SK-N-SH (cell line): ENCODE measurements around the gene RNF214.

ENCODE experiments used
- EP300 ChIP-seq, 2 experiments: IDR thresholded peaks; 2 replicates each; pipeline versions ENCODE4 v1.4.0 to v1.6.1; 2012; ENCODE audit warnings: borderline replicate concordance in 1 of 2, low read depth in 1 of 2, low read length in 1 of 2
- FOSL2 ChIP-seq: IDR thresholded peaks from 2 replicates; pipeline ENCODE4 v1.4.0; 2012; ENCODE audit warnings: low read depth, mild to moderate bottlenecking, moderate library complexity, borderline replicate concordance
- POLR2AphosphoS5 ChIP-seq: IDR thresholded peaks from 2 replicates; pipeline ENCODE4 v1.6.1; 2012; ENCODE audit warnings: low read depth, low read length
- SMC3 ChIP-seq: IDR thresholded peaks from 2 replicates; pipeline ENCODE4 v1.6.1; 2012; ENCODE audit warnings: low read depth, low read length, improper control_type of control experiment
- YY1 ChIP-seq: IDR thresholded peaks from 2 replicates; pipeline ENCODE4 v1.4.0; 2012; ENCODE audit warnings: low read depth, mild to moderate bottlenecking
- TF ChIP-seq, protein P1 (sequence below): fragments of 200-600 bp; sonication (generic); IDR thresholded peaks from 2 replicates; pipeline ENCODE4 v1.6.1; 2017; ENCODE audit warnings: antibody characterized with exemption, mild to moderate bottlenecking, moderate library complexity

DNA sequence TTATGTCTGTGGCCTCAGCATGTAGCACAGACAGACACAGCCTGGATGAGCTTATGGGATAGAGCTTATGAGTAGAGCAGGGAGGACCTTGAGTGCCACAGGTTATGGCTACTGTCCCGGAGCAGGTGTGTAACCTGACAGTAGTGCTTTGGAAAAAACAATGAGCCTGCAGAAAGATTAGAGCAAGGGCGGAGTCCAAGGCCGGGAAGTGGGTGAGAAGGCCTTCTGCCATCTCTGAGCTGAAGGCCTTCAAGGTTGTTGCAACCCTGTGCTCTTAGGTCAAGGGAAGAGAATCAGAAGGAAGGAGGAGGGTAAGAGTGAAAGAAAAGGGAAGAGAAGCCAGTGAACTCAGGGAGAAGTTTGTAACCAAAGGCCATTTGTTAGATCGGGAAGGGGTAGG lies 37.2 kb upstream of the RNF214 start:
- TF ChIP-seq, protein P1, sequence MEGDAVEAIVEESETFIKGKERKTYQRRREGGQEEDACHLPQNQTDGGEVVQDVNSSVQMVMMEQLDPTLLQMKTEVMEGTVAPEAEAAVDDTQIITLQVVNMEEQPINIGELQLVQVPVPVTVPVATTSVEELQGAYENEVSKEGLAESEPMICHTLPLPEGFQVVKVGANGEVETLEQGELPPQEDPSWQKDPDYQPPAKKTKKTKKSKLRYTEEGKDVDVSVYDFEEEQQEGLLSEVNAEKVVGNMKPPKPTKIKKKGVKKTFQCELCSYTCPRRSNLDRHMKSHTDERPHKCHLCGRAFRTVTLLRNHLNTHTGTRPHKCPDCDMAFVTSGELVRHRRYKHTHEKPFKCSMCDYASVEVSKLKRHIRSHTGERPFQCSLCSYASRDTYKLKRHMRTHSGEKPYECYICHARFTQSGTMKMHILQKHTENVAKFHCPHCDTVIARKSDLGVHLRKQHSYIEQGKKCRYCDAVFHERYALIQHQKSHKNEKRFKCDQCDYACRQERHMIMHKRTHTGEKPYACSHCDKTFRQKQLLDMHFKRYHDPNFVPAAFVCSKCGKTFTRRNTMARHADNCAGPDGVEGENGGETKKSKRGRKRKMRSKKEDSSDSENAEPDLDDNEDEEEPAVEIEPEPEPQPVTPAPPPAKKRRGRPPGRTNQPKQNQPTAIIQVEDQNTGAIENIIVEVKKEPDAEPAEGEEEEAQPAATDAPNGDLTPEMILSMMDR, result no peak
- no peak for TF ChIP-seq POLR2AphosphoS5
- TF ChIP-seq SMC3, result no peak
- TF ChIP-seq FOSL2, result no peak
- TF ChIP-seq YY1, result no peak
- TF ChIP-seq EP300 (IDR thresholded peaks at IDR 0.05; ENCODE audit: borderline replicate concordance in 1 of 2, low read depth in 1 of 2, low read length in 1 of 2), result no peak
